Glutamatergic neuron (in vitro differentiated cells): ENCODE data around the gene LRTM1. TPM values are rescaled to one million over a fixed set of nuclear protein-coding genes. Genes with fewer than 3 reads are reported as not detected.
A peak's percentile ranks its signal among the peaks of the same experiment; 100 is the strongest.

Source experiments
- DNase-seq: peaks from one replicate; pipeline ENCODE4 v3.0.0; 2022
- H3K27ac Mint-ChIP-seq: one replicate; pipeline ENCODE4 v1.8.0; 2020; ENCODE audit warnings: mild to moderate bottlenecking, mixed read lengths, inconsistent platforms; ENCODE audit not compliant: unreplicated experiment
- H3K27me3 Mint-ChIP-seq: one replicate; pipeline ENCODE4 v1.8.0; 2020; ENCODE audit warnings: mild to moderate bottlenecking, moderate library complexity, mixed read lengths, inconsistent platforms; ENCODE audit not compliant: unreplicated experiment
- H3K36me3 Mint-ChIP-seq: one replicate; pipeline ENCODE4 v1.8.0; 2020; ENCODE audit warnings: mild to moderate bottlenecking, mixed read lengths, inconsistent platforms; ENCODE audit not compliant: unreplicated experiment
- H3K4me1 Mint-ChIP-seq: one replicate; pipeline ENCODE4 v1.8.0; 2020; ENCODE audit warnings: mild to moderate bottlenecking, low read depth, mixed read lengths, inconsistent platforms; ENCODE audit not compliant: unreplicated experiment
- H3K4me3 Mint-ChIP-seq: one replicate; pipeline ENCODE4 v1.8.0; 2020; ENCODE audit warnings: mild to moderate bottlenecking, mixed read lengths, inconsistent platforms; ENCODE audit not compliant: unreplicated experiment
- H3K9me3 Mint-ChIP-seq: one replicate; pipeline ENCODE4 v1.8.0; 2020; ENCODE audit warnings: mild to moderate bottlenecking, moderate library complexity, mixed read lengths, inconsistent platforms; ENCODE audit not compliant: unreplicated experiment
- CTCF ChIP-seq: fragments of 200-600 bp; sonication (generic); IDR thresholded peaks from one replicate; pipeline ENCODE4 v1.5.0; 2021; ENCODE audit not compliant: partially characterized antibody, unreplicated experiment
- total RNA-seq: library from RNA; stranded (reverse); fragmentation: NEBNext Ultra II Directional; extraction: Animal tissue kit (Norgen Biotek cat#: 25700); gene quantifications from one replicate; pipeline ENCODE4 v1.2.1, GENCODE V29; 2021; ENCODE audit not compliant: unreplicated experiment

Gene LRTM1
- total RNA-seq, 1 donor from 2014 or later: not detected

GRCh38 chr3:54955941-54956340 is 28.1 kb upstream of the LRTM1 start:
- Mint-ChIP-seq H3K4me3 (no peak overlapping the region), H3K36me3 (no peaks in the 10 kb centered on the region), H3K4me1 (peaks cover 8% of the 10 kb centered on the region), H3K27me3 (no peaks in the 10 kb centered on the region), H3K27ac (no peak overlapping the region), H3K9me3 (no peaks in the 10 kb centered on the region)
- DNase-seq: no peak
- no peak for TF ChIP-seq CTCF

GRCh38 chr3:54955496-54955895 is 27.6 kb upstream of the LRTM1 start:
- Mint-ChIP-seq H3K36me3 (no peaks in the 10 kb centered on the region), H3K9me3 (no peaks in the 10 kb centered on the region), H3K27me3 (no peaks in the 10 kb centered on the region), H3K4me1 (peaks cover 7% of the 10 kb centered on the region), H3K4me3 (no peak overlapping the region), H3K27ac (no peak overlapping the region)
- no peak for DNase-seq
- no peak for TF ChIP-seq CTCF

- H3K27ac Mint-ChIP-seq: no peak overlapping the region
- no peaks in the 10 kb centered on the region for H3K9me3 Mint-ChIP-seq
- DNase-seq: no peak
- no peak for TF ChIP-seq CTCF
- H3K4me3 Mint-ChIP-seq: no peak overlapping the region
- H3K27me3 Mint-ChIP-seq: no peaks in the 10 kb centered on the region
- no peaks in the 10 kb centered on the region for H3K4me1 Mint-ChIP-seq
- no peaks in the 10 kb centered on the region for H3K36me3 Mint-ChIP-seq
Observed at GRCh38 chr3:54954521-54954920, 26.7 kb upstream of the LRTM1 start.

- Mint-ChIP-seq H3K9me3 (no peaks in the 10 kb centered on the region), H3K27me3 (no peaks in the 10 kb centered on the region), H3K4me1 (no peaks in the 10 kb centered on the region), H3K36me3 (no peaks in the 10 kb centered on the region), H3K4me3 (no peak overlapping the region), H3K27ac (no peak overlapping the region)
- DNase-seq: no peak
- no peak for TF ChIP-seq CTCF
Observed at GRCh38 chr3:54954022-54954421, 26.2 kb upstream of the LRTM1 start.

GRCh38 chr3:54951405-54951804 is 23.5 kb upstream of the LRTM1 start:
- H3K4me3 Mint-ChIP-seq: no peak overlapping the region
- peak; percentile 39 for TF ChIP-seq CTCF
- no peaks in the 10 kb centered on the region for H3K4me1 Mint-ChIP-seq
- H3K36me3 Mint-ChIP-seq: no peaks in the 10 kb centered on the region
- peak; percentile 65 for DNase-seq
- no peak overlapping the region for H3K27ac Mint-ChIP-seq
- no peaks in the 10 kb centered on the region for H3K27me3 Mint-ChIP-seq
- H3K9me3 Mint-ChIP-seq: no peaks in the 10 kb centered on the region
